Stimulated activated CD8-positive, alpha-beta memory T cell treated with anti-CD3 and anti-CD28 coated beads, Interleukin-12 subunit alpha, Interleukin-12 subunit beta, amount 100 ng/mL, for 4 hours (primary cell): ENCODE results near the gene OAT.
"Not testable (repeated sequence)": the region's sequence is repeated elsewhere in the genome, so short reads cannot be mapped to it uniquely, and the experiment has no call there.

Experiments used
- DNase-seq: peaks from one replicate; pipeline ENCODE4 v3.0.0-alpha.2; 2020; ENCODE audit warnings: low read depth

OAT gene

DNA sequence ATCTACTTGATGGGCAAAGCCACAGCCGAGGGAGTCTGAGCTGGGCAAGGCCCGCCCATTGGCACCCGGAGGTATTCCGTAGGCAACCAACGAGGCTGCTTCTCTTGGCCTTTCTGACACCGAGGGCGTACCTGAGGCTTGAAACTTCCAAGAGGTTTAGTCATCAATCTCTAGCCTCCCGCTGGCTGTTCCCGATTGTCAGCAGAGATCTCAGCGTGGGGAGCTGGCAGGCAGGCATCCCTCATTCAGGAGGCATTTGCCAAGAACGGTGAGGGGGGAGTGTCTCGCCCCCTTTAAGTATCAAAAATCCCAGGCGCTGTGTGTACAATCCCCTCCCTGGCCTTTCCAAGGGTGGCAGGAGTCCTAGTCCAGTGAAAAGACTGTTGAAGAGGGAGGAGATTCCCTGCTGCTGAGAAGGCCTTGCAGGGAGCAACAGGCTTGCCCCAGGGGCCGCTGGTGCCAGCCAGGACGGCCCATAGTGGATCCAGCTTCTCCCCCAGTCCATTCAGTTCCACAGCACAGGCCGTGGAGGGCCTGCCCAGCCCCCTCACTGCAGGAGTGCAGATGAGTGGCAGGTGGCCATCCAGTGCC, 39.7 kb downstream of the OAT start:
- no peak for DNase-seq

DNA sequence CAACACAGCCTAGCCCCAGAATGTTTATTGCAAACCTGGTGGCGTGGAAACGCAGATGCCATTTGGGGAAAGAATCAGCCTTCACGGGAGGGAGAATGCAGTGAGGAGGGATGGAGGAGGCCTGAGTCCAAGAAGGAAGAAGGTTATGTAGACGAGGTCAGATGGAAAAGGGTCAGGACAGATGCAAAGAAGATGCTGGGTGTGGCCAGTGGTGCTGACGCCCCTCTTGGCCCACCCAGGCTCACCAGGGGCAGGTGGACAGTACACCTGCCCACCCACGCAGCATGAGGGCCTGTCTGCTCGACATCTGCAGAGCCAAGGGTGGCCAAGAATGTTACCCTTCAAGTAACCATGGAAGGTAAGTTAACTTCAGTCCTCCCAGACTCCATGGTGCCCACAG, 40.5 kb downstream of the OAT start:
- DNase-seq, result no peak

DNA sequence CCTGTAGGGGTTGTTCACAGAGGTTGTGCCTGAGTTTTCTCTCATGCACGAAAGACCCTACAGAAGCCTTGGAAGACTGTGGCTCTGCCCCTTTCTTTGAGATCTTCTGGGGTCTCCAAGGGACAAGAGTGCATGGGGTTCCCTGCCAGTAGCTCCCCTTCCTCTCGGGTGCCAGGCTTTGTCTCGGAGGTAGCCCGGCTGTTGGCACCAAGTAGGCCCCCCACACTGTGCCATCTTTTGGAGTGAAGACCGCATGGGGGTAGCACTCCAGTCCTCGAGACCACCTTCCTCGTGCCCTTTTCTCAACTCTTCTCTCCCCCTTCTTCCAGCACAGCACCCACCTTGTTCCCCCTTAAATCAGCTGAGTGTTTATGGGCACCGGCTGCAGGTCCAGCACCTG, 41.6 kb downstream of the OAT start:
- DNase-seq, result no peak

GRCh38 chr10:124376411-124376810, 42.3 kb downstream of the OAT start:
- no peak for DNase-seq

- DNase-seq, result no peak
Observed at GRCh38 chr10:124375691-124376090, 43.0 kb downstream of the OAT start.

- no peak for DNase-seq
Observed at GRCh38 chr10:124375353-124375614, 43.4 kb downstream of the OAT start.

GRCh38 chr10:124374535-124375352, 44.0 kb downstream of the OAT start:
- no peak for DNase-seq

DNA sequence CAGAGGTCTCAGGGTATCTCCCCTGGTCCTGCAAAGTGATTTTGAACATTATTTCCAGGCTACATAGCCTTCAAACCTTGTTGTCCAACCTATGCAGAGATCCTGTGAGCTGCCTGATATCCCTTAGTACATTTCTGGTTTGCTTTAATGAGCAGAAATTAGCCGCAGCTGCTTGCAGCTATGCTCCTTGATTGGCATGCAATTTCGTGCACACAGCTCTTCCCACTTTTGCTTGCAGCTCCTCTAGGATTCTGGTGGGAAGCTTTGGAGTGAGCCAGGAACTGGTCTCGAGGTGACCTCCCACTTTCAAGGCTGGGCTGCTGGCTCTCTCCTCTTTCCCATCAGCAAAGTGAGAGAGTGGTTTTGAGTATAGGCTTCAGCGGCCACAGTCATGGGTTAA, 45.8 kb downstream of the OAT start:
- no peak for DNase-seq

- DNase-seq, result no peak
Observed at GRCh38 chr10:124370426-124370825, 48.3 kb downstream of the OAT start.

- DNase-seq, result no peak
Observed at GRCh38 chr10:124369986-124370385, 48.7 kb downstream of the OAT start.

GRCh38 chr10:124369533-124369932, 49.2 kb downstream of the OAT start:
- DNase-seq, result not testable (repeated sequence)

GRCh38 chr10:124369066-124369465, 49.7 kb downstream of the OAT start:
- no peak for DNase-seq

DNA sequence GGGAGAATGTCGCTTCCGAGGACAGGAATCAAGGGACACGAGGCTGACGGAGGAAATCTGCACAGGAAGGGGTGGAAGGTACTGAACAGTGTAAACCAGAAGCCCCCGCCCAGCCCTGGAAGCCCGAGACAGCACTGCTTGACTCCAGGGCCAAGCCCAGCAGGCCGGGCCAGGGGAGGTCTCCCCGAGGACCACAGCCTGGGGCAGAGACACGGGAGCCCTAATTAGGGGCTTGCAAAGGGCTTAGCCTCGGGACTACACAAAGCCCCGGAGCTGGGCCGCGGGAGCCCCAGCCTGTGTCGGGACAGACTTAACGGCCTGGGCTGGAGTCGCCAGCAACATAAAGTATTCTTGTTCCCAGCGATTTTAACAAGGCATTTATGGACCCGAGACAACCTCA, 50.8 kb downstream of the OAT start:
- DNase-seq, result no peak

DNA sequence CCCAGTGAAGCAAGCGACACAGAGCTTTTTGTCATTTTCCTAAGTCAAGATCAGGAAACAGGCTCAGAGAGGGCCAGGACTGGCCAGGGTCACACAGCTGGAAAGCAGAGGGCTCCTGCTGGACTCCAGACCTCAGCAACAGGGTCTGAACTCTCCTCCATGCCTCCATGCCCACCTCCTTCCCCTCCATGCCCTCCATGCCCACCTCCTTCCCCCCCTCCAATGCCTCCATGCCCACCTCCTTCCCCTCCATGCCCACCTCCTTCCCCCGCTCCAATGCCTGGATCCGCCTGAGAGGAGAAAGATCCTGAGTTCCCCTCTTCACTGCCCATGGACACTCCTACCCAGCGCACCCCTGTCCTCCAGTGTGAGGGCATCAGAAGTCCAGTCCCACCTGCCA, 51.3 kb downstream of the OAT start:
- DNase-seq, result no peak

GRCh38 chr10:124366825-124367224, 51.9 kb downstream of the OAT start:
- no peak for DNase-seq

GRCh38 chr10:124366343-124366742, 52.4 kb downstream of the OAT start:
- no peak for DNase-seq

DNA sequence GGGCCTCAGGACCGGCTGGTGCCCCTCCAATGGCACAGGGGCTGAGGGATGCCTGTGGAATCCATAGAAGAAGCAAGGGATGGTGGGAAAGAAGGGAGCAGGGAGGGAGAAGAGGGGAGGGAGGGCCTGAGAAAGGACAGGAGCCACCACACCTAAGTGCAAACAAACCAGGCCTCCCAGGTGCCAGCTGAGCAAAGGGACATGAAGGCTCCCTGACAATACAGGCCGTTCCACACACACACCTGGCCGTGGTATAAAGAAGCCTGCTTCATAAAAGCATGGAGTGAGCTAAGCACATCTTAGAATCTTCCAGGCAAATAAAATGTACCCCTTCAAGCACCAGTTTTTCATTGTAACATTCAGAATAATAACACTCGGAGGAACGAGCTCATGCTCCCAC, 54.0 kb downstream of the OAT start:
- no peak for DNase-seq

- DNase-seq, result no peak
Observed at GRCh38 chr10:124362568-124362967, 56.2 kb downstream of the OAT start.

GRCh38 chr10:124359336-124359832, 59.3 kb downstream of the OAT start:
- no peak for DNase-seq

- no peak for DNase-seq
Observed at GRCh38 chr10:124357561-124357885, 61.2 kb downstream of the OAT start.

DNA sequence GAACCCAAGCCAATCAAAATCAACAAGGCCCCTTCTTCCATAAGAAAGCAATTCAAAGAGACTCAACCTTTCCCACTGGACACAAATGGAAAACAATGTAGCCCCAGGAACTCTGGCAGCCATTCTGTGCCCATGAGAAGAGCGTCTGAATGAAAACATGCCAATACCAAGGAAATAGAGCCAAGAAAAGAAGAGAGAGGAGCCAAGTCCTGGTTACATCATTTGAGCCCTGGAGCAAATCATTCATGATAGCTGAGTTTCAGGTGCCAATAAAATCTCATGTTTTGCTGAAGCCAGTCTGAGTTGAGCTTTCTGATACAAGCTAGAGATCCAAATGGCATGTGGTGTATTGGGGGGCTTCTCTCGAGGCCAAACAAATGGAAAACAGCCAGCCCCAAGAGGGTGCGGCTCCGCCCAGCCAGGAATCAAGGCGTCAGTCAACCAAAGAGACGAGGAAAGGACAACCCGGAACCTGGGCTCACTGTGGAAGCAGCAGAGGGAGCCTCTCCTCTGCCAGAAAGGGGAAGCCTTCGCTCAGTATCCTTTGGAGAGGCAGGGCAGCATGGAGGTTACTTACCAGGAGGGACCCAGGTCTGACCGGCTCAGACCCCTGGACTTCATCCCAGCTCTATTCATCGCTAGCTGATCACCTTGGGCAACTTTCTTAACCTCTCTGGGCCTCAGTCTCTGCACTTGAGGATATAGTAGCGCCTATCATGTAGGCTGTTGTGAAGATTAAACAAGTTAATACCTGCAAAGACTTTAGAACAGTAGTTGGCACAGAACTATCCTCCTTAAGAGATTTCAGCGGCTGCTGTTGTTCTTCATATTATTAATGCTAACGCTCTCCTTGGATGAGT, 61.8 kb downstream of the OAT start:
- no peak for DNase-seq

DNA sequence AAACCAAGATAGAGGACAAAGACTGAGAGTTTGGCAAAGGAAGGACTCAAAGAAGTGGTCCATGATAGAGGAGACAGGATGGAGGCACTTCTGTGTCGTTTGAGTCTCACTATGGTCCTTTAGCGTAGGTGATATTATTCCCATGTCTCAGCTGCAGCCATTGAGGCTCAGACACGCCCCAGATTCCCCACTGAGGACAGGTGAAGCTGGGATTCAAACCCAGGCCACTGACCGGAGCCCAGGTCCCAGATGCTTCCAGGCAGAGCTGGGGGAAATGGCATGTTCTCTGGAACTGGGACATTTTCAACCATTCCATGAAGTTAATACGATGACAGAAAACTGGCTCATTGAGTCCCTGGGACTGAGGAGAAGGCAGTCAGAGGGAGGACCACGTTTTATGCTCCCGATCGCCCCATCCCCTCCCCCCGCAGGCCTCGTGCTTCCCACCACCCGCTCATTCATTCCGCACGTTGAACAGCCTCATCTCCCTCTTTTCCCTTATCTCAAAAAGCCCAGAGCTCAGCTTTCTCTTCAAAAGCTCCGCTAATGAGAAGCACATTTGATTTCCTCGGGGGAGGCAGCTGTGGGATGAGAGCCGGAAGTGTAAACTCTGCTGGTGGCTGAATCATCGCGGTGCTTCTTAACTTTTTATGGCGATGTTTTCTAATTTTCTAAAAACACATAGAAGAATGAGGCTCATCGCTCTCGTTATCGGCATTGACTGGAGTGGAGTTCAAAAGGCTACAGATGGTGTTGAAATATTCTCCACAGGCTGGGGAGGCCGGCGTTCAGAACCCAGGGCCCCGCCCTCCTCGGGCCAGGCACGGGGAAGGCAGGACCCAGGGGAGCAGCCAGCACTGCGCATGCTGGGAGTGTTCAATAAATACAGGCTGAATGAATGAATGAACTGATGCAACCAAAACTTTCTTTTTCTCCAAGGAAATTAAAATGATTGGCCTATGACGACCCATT, 64.0 kb downstream of the OAT start:
- no peak for DNase-seq
